22Rv1 (cell line): ENCODE results near the gene HTR3D.

Experiments
- CTCF ChIP-seq: fragments of 450-650 bp; IDR thresholded peaks from 2 replicates; pipeline ENCODE4 v1.5.1; 2017; ENCODE audit warnings: mild to moderate bottlenecking
- ZFX ChIP-seq: fragments of 450-650 bp; IDR thresholded peaks from 2 replicates; pipeline ENCODE4 v1.6.1; 2017; ENCODE audit warnings: antibody characterized with exemption, borderline replicate concordance

- no peak for TF ChIP-seq CTCF
- no peak for TF ChIP-seq ZFX
These were observed 14.5 kb downstream of the HTR3D start for GRCh38 chr3:184045995-184046394.
